ENCODE measurements around the gene KRTAP9-6.

DNA sequence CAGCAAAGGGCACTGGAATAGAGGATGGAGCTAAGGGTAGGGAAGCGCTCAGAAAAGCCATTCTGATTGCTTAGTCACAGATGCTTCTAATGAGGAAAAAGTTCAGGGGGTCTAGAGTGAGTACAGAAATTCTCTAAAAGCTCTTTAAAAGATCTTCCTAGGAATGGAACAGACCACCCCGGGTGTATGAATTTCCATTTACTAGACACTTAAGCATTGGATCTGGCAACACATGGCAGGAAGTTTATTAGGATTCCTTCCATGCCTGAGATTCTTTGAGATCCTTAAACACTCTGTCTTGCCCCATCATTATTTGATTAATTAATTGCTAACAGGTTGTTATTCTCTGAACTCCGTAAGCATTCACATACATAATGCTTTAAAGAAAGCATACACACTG lies 18.9 kb downstream of the KRTAP9-6 start:
- TF ChIP-seq, protein P1, sequence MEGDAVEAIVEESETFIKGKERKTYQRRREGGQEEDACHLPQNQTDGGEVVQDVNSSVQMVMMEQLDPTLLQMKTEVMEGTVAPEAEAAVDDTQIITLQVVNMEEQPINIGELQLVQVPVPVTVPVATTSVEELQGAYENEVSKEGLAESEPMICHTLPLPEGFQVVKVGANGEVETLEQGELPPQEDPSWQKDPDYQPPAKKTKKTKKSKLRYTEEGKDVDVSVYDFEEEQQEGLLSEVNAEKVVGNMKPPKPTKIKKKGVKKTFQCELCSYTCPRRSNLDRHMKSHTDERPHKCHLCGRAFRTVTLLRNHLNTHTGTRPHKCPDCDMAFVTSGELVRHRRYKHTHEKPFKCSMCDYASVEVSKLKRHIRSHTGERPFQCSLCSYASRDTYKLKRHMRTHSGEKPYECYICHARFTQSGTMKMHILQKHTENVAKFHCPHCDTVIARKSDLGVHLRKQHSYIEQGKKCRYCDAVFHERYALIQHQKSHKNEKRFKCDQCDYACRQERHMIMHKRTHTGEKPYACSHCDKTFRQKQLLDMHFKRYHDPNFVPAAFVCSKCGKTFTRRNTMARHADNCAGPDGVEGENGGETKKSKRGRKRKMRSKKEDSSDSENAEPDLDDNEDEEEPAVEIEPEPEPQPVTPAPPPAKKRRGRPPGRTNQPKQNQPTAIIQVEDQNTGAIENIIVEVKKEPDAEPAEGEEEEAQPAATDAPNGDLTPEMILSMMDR (IDR thresholded peaks at IDR 0.05), result no peak
- TF ChIP-seq EP300 (IDR thresholded peaks at IDR 0.05), result no peak
